ENCODE measurements around the gene ENOX1.
"Not testable (repeated sequence)": the region's sequence is repeated elsewhere in the genome, so short reads cannot be mapped to it uniquely, and the experiment has no call there.

Gene ENOX1

DNA sequence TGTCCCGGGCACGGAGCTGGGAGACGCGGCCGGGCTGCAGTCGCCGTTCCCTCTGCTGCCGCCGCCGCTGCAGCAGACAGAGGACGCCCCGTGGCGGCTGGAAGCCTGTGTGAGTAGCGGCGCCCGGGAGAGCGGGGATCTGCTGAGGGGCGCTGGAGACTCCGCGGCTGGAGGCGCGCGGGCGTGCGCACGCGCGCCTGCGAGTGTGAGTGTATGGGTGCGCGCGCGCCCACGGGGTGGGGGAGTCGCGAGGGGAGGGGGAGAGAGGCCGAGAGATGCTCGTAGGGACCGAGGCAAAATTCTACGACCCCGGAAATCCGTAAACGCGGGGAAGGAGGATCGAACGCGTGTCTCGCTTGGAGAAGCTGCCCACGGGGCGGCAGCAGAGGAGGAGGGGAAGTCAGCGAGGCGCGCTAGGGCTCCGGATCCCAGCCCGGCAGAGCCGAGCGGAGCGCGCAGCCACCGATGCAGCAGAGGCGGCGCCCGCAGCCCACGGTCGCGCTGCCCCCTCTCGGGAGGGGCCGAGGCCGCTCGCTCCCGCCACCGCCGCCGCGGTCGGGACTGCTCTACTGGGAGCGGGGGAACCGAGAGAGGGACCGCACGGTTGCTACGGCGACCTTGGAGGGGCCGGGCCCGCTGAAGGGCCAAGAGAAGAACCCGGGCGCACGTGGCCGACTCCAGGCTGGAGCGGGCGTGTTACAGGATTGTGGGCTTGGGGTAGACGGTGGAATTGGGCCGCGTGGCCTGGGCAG lies at the start of gene ENOX1:
Gene ENOX1 (minus strand): TSS at position 207 of the 752 bp plus-strand sequence.
- peak; percentile 19 for DNase-seq

DNA sequence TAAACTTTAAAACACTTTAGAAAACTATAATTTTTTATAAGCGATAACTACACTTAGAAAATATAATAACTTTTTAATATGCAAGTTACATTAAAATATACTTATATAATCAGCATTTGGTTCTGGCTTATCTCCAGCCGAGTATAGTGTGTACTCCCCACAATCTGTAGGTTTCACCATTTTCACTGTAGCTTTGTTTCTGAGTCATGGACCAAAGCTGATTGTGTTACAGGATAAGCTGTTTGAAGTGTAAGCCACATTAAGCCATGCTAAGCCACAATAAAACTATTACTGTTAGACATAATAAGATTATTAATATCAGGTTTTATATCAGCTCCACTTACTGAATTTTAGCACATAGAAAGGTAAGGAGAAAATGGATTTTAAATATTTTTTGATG lies 48.9 kb upstream of the ENOX1 start:
- no peak for DNase-seq

DNA sequence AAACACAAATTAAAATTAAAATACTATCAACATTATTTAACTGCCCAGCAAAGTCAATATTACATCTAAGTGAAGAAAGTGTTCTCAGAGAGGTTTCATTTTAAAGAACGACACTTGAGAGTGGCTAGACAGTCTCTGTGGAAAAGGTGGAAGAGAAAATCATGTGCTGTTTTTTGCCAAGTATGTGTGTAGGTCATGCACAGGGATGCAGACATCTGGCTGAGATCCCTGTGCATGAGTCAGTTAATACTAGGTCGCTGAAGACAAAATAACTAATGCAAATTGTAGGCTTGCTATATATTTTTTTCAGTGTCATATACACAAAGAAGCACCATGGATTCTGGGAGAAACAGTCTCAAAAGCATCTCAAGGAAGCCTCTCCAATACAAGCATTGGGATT lies 44.3 kb upstream of the ENOX1 start:
- DNase-seq, result no peak

DNA sequence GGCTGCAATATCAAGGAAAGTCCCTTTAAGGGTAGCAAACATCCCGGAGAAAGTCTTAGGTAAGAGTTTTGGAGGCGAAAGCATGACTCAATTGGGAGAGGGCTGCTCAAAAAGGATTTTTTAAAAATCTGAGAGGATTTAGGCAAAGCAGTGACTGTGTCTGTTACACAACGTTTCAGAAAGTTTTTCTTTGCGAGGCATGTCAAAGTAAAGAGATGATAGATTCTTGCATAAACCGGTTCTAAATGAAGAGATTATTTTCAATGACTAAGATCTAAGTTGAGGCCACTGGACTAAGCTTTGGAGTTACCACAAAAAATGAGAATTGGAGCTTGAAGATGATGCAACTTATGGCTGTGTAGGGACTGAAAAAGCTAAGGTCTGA lies 43.7 kb upstream of the ENOX1 start:
- peak; percentile 89 for DNase-seq

DNA sequence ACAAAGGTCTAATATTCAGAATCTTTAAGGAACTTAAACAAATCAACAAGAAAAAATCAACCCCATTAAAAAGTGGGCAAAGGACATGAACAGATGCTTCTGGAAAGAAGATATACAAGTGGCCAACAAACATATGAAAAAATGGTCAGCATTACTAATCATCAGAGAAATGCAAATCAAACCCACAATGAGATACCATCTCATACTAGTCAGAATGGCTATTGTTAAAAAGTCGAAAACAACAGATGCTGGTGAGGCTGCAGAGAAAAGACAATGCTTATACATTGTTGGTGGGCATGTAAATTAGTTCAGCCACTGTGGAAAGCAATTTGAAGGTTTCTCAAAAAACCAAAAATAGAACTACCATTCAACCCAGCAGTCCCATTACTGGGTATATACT lies 37.9 kb upstream of the ENOX1 start:
- DNase-seq, result not testable (repeated sequence)

DNA sequence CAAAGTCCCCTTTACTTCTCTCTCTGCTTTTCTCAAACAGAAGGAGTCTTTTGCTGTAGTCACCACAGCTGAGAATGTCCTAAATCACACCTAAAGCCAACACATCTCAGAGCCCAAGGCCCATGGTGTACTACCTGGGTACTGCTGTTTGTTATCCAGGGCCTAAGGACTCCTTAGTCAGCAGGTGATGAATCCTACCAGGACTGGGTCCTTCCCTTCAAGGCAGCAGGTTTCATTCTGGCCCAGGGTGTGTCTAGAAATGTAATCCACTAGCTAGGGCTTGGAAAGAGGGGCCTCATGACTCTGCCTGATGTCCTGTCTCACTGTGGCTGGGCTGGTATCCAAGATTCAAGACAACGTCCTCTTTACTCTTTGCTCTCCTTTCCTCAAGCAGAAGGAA lies 36.2 kb upstream of the ENOX1 start:
- no peak for DNase-seq

DNA sequence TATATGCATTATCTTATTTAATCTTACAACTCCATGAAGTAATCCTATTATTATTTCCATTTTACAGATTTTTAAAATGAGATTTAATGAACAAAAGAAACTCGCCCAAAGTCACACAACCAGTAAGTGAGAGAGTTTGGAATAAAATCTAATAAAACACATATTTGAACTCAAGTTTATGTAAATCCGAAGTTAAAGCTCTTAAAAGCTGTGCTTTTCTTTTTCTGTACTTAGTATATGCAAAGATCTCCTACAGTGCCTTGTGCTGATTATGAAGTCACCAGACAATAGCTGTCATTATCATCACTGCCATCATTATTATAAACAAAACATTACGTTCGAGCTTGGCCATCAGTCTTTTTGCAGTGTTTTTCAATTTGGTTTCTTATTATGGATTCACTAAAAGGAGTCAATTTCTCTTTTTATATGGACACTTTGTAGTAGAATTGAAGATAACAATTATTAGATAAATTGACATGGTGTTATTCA lies 29.7 kb upstream of the ENOX1 start:
- no peak for DNase-seq

DNA sequence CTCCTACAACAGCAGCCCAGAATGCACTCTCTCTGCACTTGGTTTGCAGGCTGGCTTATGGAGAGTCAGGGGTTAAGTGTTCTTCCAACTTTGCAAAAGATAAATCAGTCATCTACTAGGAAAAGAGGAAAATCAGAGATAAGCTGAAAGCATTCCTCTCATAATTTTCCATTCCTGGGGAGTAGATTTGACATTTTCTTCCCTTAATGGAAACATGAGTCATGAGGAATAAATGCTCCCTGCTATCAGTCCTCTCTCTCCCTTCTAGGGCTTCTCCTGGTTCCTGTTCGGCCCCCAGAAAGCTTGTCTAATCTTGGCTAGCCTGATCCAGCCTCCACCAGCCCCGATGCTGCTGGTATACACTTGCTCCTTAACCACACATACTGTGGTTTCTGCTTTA lies 28.4 kb upstream of the ENOX1 start:
- no peak for DNase-seq

DNA sequence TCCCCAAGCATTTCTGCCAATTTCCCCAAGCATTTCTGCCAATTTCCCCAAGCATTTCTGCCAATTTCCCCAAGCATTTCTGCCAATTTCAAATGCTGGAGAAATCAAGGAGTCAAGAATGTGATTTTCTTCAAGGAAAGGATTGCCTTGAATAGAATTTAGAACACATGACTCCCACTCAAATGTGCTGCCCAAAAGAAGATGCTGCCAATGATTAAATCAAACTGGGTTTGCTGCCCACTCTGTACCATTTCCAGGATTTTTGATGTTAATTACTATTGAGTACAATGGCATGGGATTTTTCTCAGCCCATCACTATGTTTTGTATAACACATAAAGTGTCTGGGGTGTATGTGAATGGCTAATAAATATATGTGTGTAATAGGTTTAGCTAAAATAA lies 21.9 kb upstream of the ENOX1 start:
- DNase-seq, result no peak

DNA sequence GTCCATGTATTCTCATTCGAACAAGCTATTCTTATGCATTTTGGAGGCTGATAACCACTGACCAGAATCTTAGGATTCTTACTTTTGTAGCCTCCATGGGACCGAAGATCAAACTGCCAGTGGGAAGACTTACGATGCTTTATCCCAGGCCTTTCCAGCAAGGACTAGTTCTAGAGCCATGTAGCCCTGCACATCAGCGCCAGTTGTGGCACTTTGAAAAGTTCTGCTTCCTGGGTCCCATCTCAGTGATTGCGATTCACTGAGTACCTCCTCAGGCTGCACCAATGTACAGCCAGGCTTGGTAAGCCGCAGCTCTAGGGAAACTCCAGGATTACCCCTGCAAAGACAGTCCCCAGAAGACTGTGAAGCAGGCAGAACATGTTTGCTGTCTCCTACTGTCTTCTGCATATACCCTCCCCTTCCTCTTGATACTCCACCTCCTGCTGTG lies 18.9 kb upstream of the ENOX1 start:
- no peak for DNase-seq

DNA sequence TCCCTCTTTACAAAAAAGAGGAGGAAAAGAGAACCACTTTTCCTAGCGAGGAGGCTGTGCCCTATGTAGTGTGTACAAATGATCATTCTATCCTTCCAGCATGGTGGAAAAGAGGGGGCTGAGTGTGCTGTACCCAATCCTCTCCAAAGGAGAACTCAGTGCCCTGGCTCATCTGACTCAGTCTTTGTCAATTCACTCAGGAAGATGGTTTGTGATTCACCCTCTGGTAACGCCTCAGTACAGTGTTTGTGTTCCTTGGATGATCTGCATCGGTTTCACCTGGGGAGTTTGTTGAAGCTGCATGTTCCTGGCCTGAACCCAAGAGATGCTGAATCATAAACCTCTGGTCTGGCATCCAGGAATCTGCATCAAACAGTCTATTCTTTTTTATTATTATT lies 18.3 kb upstream of the ENOX1 start:
- DNase-seq, result peak; percentile 48

DNA sequence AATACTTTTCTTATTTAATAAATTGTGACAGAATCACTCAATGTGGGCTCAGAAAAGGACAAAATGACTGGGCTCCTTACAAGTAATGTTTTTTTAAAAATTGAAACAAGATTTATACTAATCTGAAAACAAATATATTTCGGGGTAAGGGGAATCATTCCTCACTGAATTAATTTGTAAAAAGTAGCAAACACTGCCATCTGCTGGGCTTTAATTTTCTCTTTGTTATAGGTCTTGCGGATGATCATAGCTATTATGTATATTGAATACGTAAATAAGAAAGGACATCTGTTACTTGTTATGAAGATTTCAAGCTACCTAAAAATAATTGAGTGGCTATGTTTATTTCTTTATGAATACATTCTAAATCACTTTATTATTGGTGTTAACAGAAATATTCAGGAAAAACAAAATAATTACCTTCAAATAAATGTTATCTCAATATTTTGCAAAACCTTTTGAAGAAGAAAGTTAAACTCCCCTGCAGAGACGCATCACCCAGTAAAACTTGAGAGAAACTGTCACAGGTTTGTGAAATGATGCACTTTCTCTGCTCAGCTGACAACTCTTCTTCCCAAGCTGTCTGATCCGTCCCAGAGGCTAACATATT lies 17.8 kb upstream of the ENOX1 start:
- peak; percentile 57 for DNase-seq

DNA sequence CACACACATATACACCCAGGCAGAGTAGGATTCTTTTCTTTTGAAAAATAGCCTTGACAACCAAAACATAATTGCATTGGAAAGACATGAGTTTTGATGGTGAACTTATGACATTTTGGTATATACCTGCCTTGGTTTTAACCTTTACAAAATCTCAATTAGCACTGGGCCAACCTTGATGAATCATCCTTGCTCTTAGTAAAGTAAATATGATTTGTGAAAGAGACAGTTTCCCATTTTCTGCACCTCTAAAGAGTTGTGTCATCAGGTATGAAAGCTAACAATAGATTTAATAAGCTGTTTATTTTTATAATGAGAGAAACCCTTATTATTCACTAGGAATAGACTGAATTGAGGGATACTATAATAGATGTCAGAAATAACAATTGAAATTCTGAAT lies 15.7 kb upstream of the ENOX1 start:
- no peak for DNase-seq

DNA sequence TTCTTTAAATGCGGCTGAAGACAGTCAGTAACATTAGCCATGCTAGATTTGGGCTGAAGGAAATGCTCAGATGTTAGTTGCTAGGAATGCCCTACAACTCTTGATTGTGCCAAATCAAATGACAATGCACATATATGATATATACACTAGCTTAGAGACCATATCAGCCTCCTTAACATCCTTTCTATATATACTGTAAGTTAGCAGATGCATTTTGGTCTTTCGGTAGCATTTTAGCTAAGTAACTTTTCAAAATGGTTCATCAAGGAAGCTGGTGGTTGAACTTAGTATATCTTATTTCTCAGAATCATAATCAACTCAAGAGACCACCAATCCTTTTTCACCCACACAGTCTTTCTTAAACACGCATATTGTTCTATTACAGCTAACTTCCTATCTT lies 14.1 kb upstream of the ENOX1 start:
- DNase-seq, result no peak

DNA sequence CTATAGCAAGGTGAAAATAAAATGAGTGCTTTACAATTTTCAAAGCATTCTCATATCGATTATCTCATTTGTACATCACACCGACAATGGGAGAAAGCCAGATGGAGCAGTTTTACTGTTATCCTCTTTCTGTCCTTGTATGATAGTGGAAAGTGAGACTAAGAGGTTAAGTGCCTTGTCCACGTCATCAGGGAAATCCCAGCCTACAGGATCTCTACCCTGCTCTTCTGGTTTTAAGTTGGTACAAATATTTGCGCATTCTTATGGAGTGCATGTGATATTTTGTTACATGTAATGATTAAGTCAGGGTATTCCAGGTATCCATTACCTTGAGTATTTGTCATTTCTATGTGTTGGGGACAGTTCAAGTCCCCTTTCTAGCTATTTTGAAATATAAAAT lies 12.4 kb upstream of the ENOX1 start:
- DNase-seq, result no peak

DNA sequence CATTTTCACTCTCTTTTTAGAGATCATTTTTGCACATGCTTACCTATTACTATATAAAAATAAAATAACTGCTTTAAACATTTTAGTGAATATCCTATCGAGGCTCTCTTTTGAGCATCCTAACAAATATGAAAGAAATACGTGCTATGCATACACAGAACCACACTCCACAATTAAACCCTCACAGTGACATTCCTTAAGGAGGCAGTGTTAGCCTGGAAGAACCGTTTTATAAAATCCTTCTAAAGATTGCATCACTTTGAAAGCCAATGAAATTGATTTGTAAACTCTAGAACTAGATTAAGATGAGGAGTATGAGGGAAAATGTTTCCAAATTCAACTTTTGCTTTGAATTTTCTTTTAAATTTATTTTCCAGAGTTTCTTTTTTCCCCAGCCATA lies 11.1 kb upstream of the ENOX1 start:
- no peak for DNase-seq

DNA sequence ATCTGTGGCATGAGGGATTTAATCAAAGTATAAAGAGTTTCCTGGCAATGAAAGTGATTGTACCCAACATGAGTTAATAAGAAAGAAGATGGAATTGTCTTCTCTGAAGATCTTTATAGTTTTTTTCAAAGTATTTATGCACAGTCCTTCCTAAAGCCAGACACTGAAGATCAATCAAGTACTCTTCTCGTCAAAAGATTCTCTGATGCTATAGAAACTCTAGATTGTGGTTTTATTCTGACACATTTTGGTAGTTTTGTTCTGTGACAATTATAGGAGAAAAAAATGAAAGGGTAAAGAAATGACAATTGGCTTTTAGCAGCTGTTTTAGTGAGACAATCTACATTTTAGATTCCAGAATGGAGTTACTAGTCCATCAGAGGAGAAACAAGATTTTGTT lies 10.4 kb upstream of the ENOX1 start:
- DNase-seq, result no peak

DNA sequence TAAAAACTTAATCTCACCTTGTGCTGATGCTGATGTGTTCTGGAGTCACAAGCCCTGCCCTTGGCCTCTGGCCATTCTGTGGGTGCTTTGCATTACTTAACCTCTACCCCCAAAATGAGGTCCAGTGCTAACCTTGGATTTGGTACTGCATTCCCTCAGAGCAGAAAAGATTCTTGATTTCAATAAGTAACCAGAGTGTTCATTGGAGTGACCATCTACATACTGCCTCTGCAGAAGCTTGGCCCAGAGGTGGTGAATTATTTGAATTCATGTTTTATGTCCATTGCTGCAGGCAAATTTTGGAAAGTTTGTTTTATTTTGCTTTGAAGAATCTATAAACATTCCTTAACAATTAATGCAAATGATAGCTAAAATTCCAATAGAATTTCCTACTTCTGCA lies 7.6 kb upstream of the ENOX1 start:
- no peak for DNase-seq

DNA sequence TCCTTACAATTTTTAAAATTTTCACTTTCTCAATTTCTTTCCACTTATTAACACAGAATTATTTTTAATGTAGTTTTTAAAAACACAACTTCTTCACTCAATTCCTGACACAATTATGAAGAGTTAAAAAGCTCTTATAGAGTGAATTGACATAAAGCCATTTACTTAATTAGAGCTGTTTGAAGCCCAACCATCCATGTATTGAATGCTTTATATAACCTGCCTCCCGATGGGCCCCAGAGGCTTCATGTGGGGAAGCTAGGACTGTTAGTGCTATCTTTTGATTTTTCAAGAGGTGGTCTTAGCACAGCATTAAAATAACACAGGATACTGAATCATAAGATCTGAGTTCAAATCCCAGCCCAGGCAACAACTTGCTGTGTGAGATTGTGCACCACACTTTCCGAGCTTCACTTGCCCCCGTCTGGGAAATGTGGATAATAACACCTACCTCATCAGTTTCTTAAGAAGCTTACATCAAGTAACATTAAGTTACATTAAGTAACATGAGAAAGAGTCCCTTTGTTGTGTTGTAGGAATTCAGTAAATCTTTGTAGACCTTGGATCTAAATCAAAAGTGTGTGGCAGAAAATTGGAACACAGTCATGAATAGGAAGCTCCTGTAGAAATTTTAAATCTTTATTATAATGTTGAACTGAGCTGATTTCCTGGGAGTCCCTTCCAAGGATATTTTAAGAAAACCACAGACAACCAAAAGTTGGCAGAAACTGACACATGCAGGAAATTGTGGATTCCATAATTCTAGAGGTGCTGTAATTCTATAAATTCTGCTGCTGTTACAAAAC lies 5.5 kb upstream of the ENOX1 start:
- DNase-seq, result no peak

DNA sequence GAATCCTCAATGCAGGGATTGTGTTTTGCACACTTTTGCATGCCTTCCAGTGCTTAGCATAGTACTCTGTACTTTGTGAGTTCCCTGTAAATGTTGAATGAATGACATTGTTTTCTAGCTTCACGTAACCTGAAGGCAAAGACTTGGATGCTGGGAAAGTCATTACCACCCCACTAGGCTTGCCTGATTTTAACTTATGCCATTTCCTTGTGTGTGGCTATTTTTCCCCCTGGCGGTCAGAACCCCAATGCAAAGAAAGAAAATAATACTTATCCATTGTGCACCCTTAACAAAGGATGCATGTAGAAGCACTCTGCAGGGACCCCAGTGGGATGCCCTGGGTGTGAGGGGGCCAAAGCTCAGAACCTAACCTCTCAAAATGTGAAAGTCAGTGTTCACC lies 1.2 kb upstream of the ENOX1 start:
- DNase-seq, result no peak

DNA sequence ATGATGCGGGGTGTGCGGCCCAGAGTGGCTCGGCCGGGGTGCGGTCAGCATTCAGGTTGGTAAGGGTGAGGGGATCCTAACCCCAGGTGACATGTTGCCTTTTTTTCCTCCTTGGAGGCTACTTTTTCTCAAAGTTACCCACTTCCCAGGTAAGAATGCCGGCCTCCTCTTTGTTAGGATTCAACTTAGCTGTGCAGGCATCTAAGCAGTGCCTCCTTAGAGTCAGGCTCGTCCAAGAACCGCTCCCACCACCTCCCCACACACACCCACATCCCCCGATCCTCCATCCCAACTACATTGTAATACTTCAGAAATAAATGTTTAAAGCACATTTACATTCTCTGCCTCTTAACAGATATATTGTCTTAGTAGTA lies 733 bp upstream of the ENOX1 start:
- no peak for DNase-seq

DNA sequence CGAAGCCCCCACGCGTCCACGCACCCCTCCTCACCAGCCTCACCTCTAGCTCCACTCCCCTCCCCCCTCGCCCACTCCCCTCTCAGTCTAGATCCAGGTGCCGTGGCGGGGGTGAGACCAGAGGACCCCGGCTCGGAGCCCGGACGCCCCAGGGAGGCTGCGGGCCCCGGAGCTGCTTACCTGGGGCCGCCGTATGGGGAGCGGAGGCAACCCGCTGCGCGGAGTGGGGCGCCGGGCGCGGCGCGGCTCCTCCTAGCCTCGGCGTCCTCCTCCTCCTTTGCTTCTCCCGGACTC lies 353 bp downstream of the ENOX1 start:
- DNase-seq, result no peak

DNA sequence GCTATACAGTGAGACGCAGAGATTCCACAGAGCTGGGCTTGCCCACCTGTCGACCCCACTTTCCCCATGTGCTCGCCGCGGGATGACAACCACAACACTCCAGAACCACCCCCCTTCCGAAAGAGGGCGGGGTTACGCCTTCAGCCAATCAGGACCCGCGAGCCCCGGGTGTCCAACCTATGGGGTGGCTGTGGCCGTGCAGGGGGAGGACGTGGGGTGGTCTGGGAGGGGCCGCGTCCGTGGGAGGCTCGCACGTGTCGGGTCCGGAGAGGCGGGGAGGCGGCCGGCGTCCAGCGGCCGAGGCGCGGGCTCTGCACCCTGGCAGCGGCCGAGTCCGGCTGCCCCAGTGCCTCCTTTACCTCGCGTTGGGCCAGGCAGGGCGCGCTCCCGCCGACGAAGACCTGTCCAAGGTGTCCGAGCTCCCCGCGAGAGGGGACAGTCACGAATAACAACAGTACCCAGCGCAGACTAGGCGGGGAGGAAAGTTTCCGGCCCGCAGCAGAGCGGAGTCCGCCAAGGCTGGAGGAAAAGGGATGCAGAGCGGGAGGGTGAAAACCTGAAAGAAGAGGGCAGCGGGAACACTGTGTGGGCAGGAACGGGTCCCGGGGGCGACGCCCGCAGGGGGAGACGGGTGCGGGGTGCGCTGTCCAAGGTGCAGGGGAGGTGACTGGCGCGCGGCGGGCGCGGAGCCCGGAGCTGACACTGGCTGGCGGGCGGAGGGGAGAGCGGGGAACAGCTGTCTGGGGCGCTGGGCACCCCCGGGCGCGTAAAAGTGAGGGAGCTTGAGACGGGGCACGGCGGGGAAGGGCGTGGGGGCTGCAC lies 911 bp downstream of the ENOX1 start:
- DNase-seq, result no peak
